Hematopoietic multipotent progenitor cell treated with erythropoietin and hydrocortisone succinate and interleukin-3 and kit ligand, for 17 days (in vitro differentiated cells): ENCODE results near the gene PTH2R.
"Not testable (repeated sequence)": the region's sequence is repeated elsewhere in the genome, so short reads cannot be mapped to it uniquely, and the experiment has no call there.

Experiments
- DNase-seq: peaks from one replicate; pipeline ENCODE4 v3.0.0-alpha.2; 2015; ENCODE audit warnings: low spot score

The PTH2R gene

GRCh38 chr2:208389940-208390339 lies 16.7 kb upstream of the PTH2R start:
- no peak for DNase-seq

GRCh38 chr2:208392300-208392699 lies 14.3 kb upstream of the PTH2R start:
- no peak for DNase-seq

DNA sequence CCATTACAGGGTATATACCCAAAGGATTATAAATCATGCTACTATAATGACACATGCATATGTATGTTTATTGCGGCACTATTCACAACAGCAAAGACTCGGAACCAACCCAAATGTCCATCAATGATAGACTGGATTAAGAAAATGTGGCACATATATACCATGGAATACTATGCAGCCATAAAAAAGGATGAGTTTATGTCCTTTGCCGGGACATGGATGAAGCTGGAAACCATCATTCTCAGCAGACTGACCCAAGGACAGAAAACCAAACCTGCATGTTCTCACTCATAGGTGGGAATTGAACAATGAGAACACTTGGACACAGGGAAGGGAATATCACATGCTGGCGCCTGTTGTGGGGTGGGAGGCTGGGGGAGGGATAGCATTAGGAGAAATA lies 9.8 kb upstream of the PTH2R start:
- not testable (repeated sequence) for DNase-seq

- no peak for DNase-seq
Measured at GRCh38 chr2:208399201-208399600, 7.4 kb upstream of the PTH2R start.

GRCh38 chr2:208407667-208408066 lies 1.1 kb downstream of the PTH2R start:
- DNase-seq, result no peak

DNA sequence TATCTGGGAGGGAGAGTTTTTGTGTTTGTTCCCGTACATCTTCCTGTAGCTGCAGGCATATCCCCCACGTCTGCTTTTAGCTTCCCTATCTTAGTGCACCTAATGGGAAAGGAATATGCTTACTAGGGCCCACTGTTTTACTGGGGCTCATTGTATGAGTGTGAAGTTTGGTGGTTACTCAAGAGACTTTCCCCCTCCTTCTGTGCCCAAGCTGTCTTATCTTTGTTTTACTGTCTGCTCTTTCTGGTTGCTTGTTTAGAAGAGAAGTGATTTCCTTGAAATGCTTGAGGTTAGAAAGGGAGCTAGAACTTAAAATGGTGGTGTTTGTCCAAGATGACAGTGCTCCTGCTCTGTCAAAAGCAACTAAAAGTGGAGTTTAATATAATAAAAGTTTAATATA lies 7.3 kb downstream of the PTH2R start:
- no peak for DNase-seq

DNA sequence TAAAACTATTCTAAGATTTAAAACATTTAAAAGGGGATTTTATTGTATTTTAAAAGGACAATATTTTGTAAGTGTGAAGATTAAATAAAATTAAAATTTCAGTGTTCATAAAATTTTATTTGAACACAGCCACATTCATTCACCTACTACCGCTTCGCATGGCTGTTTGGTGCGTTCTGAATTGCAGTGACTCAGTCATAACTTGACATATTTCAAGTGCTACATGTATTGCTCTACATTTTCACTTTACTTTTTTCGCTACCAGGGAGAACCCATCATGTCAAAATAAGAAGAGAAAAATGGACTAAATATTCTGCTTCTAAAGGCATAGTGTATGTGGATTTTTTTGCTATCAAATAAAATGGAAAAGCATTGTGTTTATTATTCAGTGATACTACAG lies 8.7 kb downstream of the PTH2R start:
- no peak for DNase-seq

GRCh38 chr2:208415897-208416296 lies 9.3 kb downstream of the PTH2R start:
- no peak for DNase-seq

DNA sequence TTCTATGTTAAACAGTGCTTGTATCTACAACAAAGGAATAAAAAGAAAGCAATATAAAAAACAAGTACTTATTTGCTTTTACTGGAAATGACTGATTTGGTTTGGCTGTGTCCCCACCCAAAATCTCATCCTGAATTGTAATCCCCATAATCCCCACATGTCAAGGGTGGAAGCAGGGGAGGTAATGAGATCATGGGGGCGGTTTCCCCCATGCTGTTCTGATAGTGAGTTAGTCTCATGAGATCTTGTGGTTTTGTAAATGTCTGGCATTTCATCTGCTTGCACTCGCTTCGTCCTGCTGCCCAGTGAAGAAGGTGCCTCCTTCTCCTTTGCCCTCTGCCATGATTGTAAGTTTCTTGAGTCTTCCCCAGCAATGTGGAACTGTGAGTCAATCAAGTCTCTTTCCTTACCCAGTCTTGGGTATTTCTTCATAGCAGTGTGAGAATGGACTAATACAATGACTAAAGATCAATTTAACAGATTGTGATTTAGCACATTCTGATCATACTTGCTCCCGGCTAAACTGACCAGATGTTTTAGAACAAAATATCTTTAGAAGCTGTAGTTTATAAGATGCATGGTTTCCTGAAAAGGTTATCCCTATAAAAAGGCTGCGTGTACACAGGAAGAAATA lies 19.9 kb downstream of the PTH2R start:
- DNase-seq, result no peak

DNA sequence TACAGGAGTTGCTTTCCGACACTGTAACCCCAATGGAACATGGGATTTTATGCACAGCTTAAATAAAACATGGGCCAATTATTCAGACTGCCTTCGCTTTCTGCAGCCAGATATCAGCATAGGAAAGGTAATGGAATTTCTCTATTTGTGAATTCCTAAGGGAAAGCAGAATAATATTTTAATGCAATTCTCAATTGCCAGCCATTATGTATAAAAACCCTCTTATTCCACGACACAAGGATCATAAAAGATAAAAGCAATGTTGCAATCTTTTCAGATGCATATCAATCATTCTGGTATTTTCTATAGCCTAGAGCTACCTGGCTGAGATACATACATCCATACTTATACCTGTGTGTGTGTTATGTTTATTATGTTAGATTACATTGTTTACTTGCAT lies 31.2 kb downstream of the PTH2R start:
- no peak for DNase-seq

- no peak for DNase-seq
Measured at GRCh38 chr2:208440716-208441115, 34.1 kb downstream of the PTH2R start.

DNA sequence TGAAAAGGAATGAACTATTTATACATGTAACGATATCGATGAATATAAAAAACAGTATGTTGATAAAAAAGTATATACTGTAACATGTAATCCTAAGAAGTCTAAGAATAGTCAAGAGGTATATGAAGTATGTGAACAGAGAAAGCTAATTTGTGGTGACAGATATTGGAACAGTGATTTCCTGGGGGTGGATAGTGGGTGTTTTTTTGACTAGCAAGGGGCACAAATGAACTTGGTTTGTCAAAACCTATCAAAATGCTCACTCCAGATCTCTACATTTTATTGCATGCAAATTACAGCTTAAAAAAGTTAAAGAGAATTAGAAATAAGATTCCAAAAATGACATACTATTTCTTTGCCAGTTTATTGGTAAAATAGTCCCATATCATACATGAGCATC lies 35.4 kb downstream of the PTH2R start:
- no peak for DNase-seq

DNA sequence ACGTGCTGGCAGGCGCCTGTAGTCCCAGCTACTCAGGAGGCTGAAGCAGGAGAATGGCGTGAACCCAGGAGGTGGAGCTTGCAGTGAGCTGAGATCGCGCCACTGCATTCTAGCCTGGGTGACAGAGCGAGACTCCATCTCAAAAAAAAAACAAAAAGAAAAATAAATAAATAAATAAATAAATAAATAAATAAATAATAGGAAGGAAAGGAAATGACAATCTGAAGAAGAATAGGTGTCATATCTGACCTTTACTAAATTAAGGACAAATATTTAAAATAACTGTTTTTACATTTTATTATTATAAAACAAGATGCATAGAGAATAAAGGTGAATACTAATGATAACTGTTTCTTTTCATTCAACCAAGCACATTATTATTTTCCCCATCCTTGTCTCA lies 40.9 kb downstream of the PTH2R start:
- DNase-seq, result not testable (repeated sequence)

- DNase-seq, result no peak
Measured at GRCh38 chr2:208451061-208451460, 44.5 kb downstream of the PTH2R start.

DNA sequence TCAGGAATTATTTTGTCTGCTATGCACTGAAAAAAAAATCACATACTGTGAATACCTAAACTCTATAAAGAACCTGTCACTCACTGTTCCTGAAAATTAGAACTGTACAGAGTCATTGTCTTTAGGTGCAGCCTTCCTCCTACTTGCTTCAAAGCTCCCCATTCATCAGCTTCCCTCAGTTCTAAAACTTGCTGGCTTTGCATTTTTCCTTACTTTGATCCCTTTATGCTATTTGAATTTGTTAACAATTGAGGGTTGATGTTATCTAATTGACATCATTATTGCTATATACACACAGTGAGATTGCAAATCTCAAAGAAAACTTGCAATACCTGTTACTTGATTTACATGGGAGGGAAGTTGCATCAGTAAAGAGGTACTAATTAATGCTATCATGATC lies 48.3 kb downstream of the PTH2R start:
- DNase-seq, result no peak

DNA sequence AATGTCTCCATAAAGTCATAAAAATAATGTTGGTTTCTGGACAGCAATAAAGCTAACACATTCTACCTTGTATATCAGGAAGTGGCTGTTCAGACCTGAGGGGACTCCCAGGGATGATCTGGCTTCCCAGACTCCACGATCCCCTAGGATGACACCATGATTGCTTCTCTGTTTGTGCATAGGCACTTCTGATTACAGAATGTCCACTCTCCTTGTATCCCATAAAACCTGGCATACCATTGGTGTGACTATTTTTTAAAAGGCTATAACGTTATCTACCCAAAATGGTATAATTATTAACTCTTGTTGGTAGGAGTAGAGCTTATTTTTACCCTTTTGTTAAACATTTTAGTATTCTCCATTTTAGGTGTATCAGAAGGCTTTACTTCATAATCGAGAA lies 57.1 kb downstream of the PTH2R start:
- no peak for DNase-seq

DNA sequence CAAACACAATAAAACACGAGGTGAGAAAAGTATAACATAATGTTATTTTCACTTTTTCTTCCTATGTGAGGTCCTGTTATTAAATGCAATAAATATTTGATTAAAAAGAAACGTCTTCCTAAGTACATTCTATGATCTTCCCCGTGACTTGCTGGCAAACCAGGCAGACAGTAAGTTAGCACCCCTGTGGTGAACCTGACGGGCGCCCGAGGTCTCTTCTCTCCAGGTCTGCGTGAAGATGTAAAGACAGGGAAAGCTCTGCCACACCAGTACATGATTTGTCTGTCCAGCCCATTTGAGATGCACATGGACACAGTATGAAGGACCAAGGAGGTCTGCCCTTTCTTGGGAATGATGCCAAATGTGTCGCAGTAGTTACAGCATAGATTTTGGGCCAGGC lies 57.6 kb downstream of the PTH2R start:
- DNase-seq, result no peak

GRCh38 chr2:208466151-208466919 lies 59.7 kb downstream of the PTH2R start:
- DNase-seq, result peak; percentile 26

GRCh38 chr2:208466920-208467298 lies 60.3 kb downstream of the PTH2R start:
- no peak for DNase-seq

DNA sequence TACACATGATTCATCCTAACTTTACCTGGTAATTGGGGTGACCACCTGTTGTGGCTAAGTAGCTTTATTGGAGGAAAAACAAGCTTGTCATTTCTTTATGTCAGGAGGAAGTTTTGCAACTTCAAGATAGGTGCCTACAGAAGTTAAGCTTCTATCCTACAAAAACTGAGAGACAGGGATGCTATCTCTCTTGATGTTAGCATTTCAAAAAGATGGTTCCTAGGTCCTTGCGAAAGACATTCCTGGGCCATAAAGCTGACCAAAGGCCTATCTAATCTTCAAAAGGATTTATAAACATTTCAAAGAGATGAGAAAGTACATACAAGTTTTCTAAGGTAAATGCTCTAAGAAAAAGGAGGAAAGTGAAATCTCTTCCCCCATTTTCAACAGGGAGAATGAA lies 61.0 kb downstream of the PTH2R start:
- no peak for DNase-seq

DNA sequence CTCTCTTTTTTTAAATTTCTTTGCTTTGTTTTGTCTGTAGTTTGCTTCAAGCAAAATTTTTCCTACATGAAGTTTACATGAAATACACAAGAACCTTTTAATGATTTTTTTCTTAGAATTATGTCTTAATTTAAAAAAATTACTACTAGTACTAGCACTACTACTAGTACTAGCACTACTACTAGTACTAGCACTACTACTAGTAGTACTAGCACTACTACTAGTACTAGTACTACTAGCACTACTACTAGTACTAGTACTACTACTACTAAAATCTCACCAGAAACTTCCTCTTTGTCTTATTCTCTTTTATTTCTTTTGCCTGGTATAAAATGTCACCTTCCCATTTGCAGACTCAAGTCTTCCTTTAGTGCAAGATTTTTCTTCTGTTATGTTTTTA lies 71.1 kb downstream of the PTH2R start:
- no peak for DNase-seq

DNA sequence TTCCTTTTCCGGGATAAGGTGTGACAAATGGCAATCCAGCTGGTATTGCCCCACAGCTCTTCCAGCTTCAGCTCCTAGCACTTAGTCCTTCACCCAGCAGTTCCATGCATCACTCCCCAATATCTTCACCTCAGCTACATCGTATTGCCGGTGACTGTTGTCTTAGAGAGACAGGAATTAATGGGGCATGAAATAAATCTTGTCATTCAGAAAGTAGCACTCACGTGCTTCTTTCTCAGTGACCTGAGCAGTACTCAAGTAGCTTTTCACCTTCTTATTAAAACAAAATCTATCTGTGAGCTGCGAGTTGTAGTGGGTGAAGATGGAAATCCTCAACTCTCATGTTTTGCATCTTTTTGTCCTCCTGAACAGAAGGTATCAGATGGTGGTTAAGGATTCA lies 72.8 kb downstream of the PTH2R start:
- no peak for DNase-seq

DNA sequence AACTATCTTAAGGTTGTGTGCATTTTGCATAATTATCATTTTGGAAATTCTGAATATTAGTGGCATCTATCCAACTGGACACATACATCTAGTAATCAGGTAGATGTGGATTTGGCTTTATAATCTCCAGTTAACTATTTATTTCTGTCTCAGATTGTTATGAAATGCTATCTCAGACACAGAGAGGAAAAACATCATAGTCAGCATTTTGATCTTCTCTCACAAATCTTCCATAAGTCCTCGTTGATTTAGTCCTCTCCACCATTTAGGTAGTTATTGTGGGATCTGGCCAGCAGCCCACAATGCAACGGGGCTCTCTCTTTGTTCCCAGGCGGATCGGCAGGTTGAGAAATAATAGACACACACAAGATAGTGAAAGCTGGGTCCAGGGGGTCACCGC lies 75.4 kb downstream of the PTH2R start:
- DNase-seq, result not testable (repeated sequence)

- DNase-seq, result not testable (repeated sequence)
Measured at GRCh38 chr2:208482453-208483015, 75.9 kb downstream of the PTH2R start.
